ENCODE data around the gene OR13C5. TPM values are rescaled to one million over a fixed set of nuclear protein-coding genes. Genes with fewer than 3 reads are reported as not detected.

OR13C5 gene
- total RNA-seq, 1 donor from 2014 or later: not detected

- DNase-seq (ENCODE audit: low spot score) (no peak), ATAC-seq (no peak)
- intact Hi-C loops (cut with DNase I): no loop called here
These were observed 42.2 kb downstream of the OR13C5 start for GRCh38 chr9:104556830-104557634.

- intact Hi-C loops (cut with DNase I): no loop called here
- ATAC-seq: no peak
- DNase-seq (ENCODE audit: low spot score): no peak
These were observed 43.7 kb downstream of the OR13C5 start for GRCh38 chr9:104555521-104555920.

- DNase-seq (ENCODE audit: low spot score) (no peak), ATAC-seq (no peak)
- intact Hi-C loops (cut with DNase I): no loop called here
These were observed 46.0 kb downstream of the OR13C5 start for GRCh38 chr9:104553261-104553660.

Other genes starting within 250 kb of the OR13C5 start
- gene OR13F1, start 95.2 kb downstream of the OR13C5 start, total RNA-seq: not detected
- gene OR13C4, start 72.2 kb downstream of the OR13C5 start, total RNA-seq: not detected
- gene OR13C3, start 62.6 kb downstream of the OR13C5 start, total RNA-seq: not detected
- not detected for gene OR13C8, start 30.2 kb downstream of the OR13C5 start, total RNA-seq
- gene OR13C2, start 6.2 kb upstream of the OR13C5 start, total RNA-seq: not detected
- gene OR13C9, start 18.8 kb upstream of the OR13C5 start, total RNA-seq: not detected
- not detected for gene OR13D1, start 95.1 kb upstream of the OR13C5 start, total RNA-seq
- gene NIPSNAP3A, start 148.3 kb upstream of the OR13C5 start, total RNA-seq: 28.9 TPM
- gene NIPSNAP3B, start 164.7 kb upstream of the OR13C5 start, total RNA-seq: 5.7 TPM